ENCODE data around the gene NOL11.
A peak's percentile ranks its signal among the peaks of the same experiment; 100 is the strongest.
"Not testable (repeated sequence)": the region's sequence is repeated elsewhere in the genome, so short reads cannot be mapped to it uniquely, and the experiment has no call there.

NOL11 gene

GRCh38 chr17:67711916-67712315 is 5.8 kb upstream of the NOL11 start:
- no peak for DNase-seq

- no peak for DNase-seq
Measured at GRCh38 chr17:67712375-67712774, 5.4 kb upstream of the NOL11 start.

GRCh38 chr17:67713169-67713568 is 4.6 kb upstream of the NOL11 start:
- no peak for DNase-seq

GRCh38 chr17:67716405-67716798 is 1.3 kb upstream of the NOL11 start:
- DNase-seq: no peak

GRCh38 chr17:67717192-67717623 is 528 bp upstream of the NOL11 start:
- DNase-seq: no peak

- DNase-seq: no peak
Measured at GRCh38 chr17:67718325-67718941, 697 bp downstream of the NOL11 start.

GRCh38 chr17:67725373-67725791 is 7.6 kb downstream of the NOL11 start:
- no peak for DNase-seq

- DNase-seq: no peak
Measured at GRCh38 chr17:67725807-67726206, 8.1 kb downstream of the NOL11 start.

GRCh38 chr17:67727152-67728039 is 9.7 kb downstream of the NOL11 start:
- DNase-seq: peak in 1 of 3 experiments; percentile 1

- DNase-seq: no peak
Measured at GRCh38 chr17:67729903-67730302, 12.2 kb downstream of the NOL11 start.

GRCh38 chr17:67730731-67731130 is 13.0 kb downstream of the NOL11 start:
- no peak for DNase-seq

GRCh38 chr17:67733449-67733848 is 15.7 kb downstream of the NOL11 start:
- DNase-seq: no peak

GRCh38 chr17:67737145-67737544 is 19.4 kb downstream of the NOL11 start:
- no peak for DNase-seq

- no peak for DNase-seq
Measured at GRCh38 chr17:67742025-67742424, 24.3 kb downstream of the NOL11 start.

- DNase-seq: no peak
Measured at GRCh38 chr17:67746704-67747571, 29.2 kb downstream of the NOL11 start.

- DNase-seq: no peak
Measured at GRCh38 chr17:67747681-67748235, 30.0 kb downstream of the NOL11 start.

- no peak for DNase-seq
Measured at GRCh38 chr17:67750067-67750466, 32.3 kb downstream of the NOL11 start.

- DNase-seq: no peak
Measured at GRCh38 chr17:67751101-67752074, 33.7 kb downstream of the NOL11 start.

- DNase-seq: not testable (repeated sequence)
Measured at GRCh38 chr17:67752160-67752559, 34.4 kb downstream of the NOL11 start.

GRCh38 chr17:67753026-67753425 is 35.3 kb downstream of the NOL11 start:
- no peak for DNase-seq

- DNase-seq: no peak
Measured at GRCh38 chr17:67754001-67754400, 36.3 kb downstream of the NOL11 start.

- not testable (repeated sequence) for DNase-seq
Measured at GRCh38 chr17:67754686-67755085, 37.0 kb downstream of the NOL11 start.
